GM12801 (cell line): ENCODE results near the gene ACY1.

Experiments used
- CTCF ChIP-seq: IDR thresholded peaks from one replicate; pipeline ENCODE4 v1.5.1; 2011; ENCODE audit warnings: control low read depth; ENCODE audit not compliant: insufficient read length; ENCODE audit errors: extremely low read depth

The ACY1 gene

GRCh38 chr3:52031896-52032295 lies 48.6 kb downstream of the ACY1 start:
- no peak for TF ChIP-seq CTCF

- no peak for TF ChIP-seq CTCF
These were observed 49.5 kb downstream of the ACY1 start for GRCh38 chr3:52032702-52033408.

- TF ChIP-seq CTCF, result no peak
These were observed 50.9 kb downstream of the ACY1 start for GRCh38 chr3:52034212-52034611.

- TF ChIP-seq CTCF, result no peak
These were observed 51.3 kb downstream of the ACY1 start for GRCh38 chr3:52034651-52035050.

GRCh38 chr3:52036222-52036694 lies 52.9 kb downstream of the ACY1 start:
- TF ChIP-seq CTCF, result no peak

- no peak for TF ChIP-seq CTCF
These were observed 53.5 kb downstream of the ACY1 start for GRCh38 chr3:52036829-52037228.

- no peak for TF ChIP-seq CTCF
These were observed 54.0 kb downstream of the ACY1 start for GRCh38 chr3:52037291-52037690.
